Activated effector memory CD4-positive, alpha-beta T cell treated with anti-CD3 and anti-CD28 coated beads, Interleukin-2, amount 50 U/mL, for 16 hours (primary cell): ENCODE results near the gene ATP6V0B.

ENCODE experiments used
- DNase-seq: peaks from one replicate; pipeline ENCODE4 v3.0.0-alpha.2; 2020

The ATP6V0B gene

GRCh38 chr1:43969746-43970466 is 4.9 kb upstream of the ATP6V0B start, which contains the start of gene DPH2:
DPH2 (plus strand) TSS chr1:43970010; CDS start chr1:43970176, 166 bp downstream.
- peak; percentile 98 for DNase-seq

GRCh38 chr1:43970502-43970901 is 4.3 kb upstream of the ATP6V0B start:
- DNase-seq: no peak

- no peak for DNase-seq
Observed at GRCh38 chr1:43970911-43971310, 3.8 kb upstream of the ATP6V0B start.

GRCh38 chr1:43971336-43971980 is 3.3 kb upstream of the ATP6V0B start:
- no peak for DNase-seq

- DNase-seq: no peak
Observed at GRCh38 chr1:43973981-43974442, 748 bp upstream of the ATP6V0B start.

- peak; percentile 74 for DNase-seq
Observed at GRCh38 chr1:43975249-43975961, 645 bp downstream of the ATP6V0B start.

- DNase-seq: no peak
Observed at GRCh38 chr1:43976045-43976444, 1.3 kb downstream of the ATP6V0B start.

- DNase-seq: no peak
Observed at GRCh38 chr1:43976890-43977289, 2.1 kb downstream of the ATP6V0B start.

- DNase-seq: no peak
Observed at GRCh38 chr1:43977376-43978263, 2.9 kb downstream of the ATP6V0B start.

GRCh38 chr1:43978264-43978550 is 3.4 kb downstream of the ATP6V0B start:
- no peak for DNase-seq

- peak; percentile 77 for DNase-seq
Observed at GRCh38 chr1:43978551-43979260, 3.9 kb downstream of the ATP6V0B start, which contains the start of gene B4GALT2. B4GALT2 (plus strand) TSS chr1:43979210; CDS start chr1:43981161, 1,951 bp downstream.

- no peak for DNase-seq
Observed at GRCh38 chr1:43979261-43979527, 4.4 kb downstream of the ATP6V0B start.

GRCh38 chr1:43979528-43980254 is 4.9 kb downstream of the ATP6V0B start:
- DNase-seq: peak; percentile 70

GRCh38 chr1:43980255-43981134 is 5.7 kb downstream of the ATP6V0B start:
- DNase-seq: no peak

- no peak for DNase-seq
Observed at GRCh38 chr1:43981135-43981491, 6.4 kb downstream of the ATP6V0B start.

GRCh38 chr1:43981636-43982035 is 6.9 kb downstream of the ATP6V0B start:
- no peak for DNase-seq

GRCh38 chr1:43982241-43982640 is 7.5 kb downstream of the ATP6V0B start:
- no peak for DNase-seq

- DNase-seq: no peak
Observed at GRCh38 chr1:43982808-43983207, 8.0 kb downstream of the ATP6V0B start.

GRCh38 chr1:43983253-43983899 is 8.6 kb downstream of the ATP6V0B start:
- no peak for DNase-seq

- DNase-seq: no peak
Observed at GRCh38 chr1:43984855-43985254, 10.1 kb downstream of the ATP6V0B start.
